Neural cell (in vitro differentiated cells): ENCODE results near the gene PLEKHS1.

Source experiments
- EP300 ChIP-seq: fragments of 450-650 bp; conservative IDR thresholded peaks from 2 replicates; pipeline ENCODE4 v1.6.1; 2014; ENCODE audit warnings: antibody characterized with exemption, mild to moderate bottlenecking, moderate library complexity; ENCODE audit not compliant: poor library complexity, severe bottlenecking
- EZH2 ChIP-seq: fragments of 200-600, 300-800 bp; shearing (Covaris generic), sonication (generic); IDR thresholded peaks from 2 replicates; pipeline ENCODE4 v1.6.1; 2014; ENCODE audit warnings: antibody characterized with exemption, low read length, borderline replicate concordance, mild to moderate bottlenecking; ENCODE audit not compliant: insufficient read depth, poor library complexity, severe bottlenecking
- RAD21 ChIP-seq: fragments of 450-650 bp; conservative IDR thresholded peaks from 2 replicates; pipeline ENCODE4 v1.6.1; 2014; ENCODE audit warnings: antibody characterized with exemption, mild to moderate bottlenecking, moderate library complexity
- SMC3 ChIP-seq: fragments of 450-650 bp; conservative IDR thresholded peaks from 2 replicates; pipeline ENCODE4 v1.6.1; 2014; ENCODE audit warnings: antibody characterized with exemption, mild to moderate bottlenecking, moderate library complexity; ENCODE audit not compliant: poor library complexity
- TF ChIP-seq, protein P1 (sequence below): fragments of 450-650 bp; IDR thresholded peaks from 2 replicates; pipeline ENCODE4 v1.5.1; 2014; ENCODE audit warnings: antibody characterized with exemption, mild to moderate bottlenecking, moderate library complexity; ENCODE audit not compliant: poor library complexity, severe bottlenecking

DNA sequence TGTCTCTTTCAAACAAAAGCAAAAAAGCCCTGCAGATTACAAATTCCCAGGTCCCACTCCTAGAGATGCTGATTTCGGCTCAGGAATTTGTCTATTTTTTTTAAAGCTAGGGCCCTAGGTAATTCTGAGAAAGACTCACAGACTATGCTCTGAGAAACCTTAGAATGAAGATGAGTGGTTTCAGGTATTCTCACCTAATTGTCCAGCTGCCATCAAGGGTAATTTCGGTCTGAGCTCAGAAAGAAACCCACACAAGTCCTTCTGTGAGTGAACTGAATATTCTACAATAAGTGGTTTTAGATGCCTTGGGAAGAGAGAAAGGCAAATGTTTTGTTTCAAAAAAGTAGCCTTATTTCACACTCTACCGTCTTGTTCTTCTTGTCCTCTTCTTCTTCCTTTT, 56.7 kb downstream of the PLEKHS1 start:
- TF ChIP-seq RAD21 (no peak), EP300 (no peak), SMC3 (no peak), EZH2 (no peak)
- TF ChIP-seq, protein P1, sequence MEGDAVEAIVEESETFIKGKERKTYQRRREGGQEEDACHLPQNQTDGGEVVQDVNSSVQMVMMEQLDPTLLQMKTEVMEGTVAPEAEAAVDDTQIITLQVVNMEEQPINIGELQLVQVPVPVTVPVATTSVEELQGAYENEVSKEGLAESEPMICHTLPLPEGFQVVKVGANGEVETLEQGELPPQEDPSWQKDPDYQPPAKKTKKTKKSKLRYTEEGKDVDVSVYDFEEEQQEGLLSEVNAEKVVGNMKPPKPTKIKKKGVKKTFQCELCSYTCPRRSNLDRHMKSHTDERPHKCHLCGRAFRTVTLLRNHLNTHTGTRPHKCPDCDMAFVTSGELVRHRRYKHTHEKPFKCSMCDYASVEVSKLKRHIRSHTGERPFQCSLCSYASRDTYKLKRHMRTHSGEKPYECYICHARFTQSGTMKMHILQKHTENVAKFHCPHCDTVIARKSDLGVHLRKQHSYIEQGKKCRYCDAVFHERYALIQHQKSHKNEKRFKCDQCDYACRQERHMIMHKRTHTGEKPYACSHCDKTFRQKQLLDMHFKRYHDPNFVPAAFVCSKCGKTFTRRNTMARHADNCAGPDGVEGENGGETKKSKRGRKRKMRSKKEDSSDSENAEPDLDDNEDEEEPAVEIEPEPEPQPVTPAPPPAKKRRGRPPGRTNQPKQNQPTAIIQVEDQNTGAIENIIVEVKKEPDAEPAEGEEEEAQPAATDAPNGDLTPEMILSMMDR: no peak
